Measurements from ENCODE around the gene EPHB1.
"Not testable (repeated sequence)": the region's sequence is repeated elsewhere in the genome, so short reads cannot be mapped to it uniquely, and the experiment has no call there.

DNA sequence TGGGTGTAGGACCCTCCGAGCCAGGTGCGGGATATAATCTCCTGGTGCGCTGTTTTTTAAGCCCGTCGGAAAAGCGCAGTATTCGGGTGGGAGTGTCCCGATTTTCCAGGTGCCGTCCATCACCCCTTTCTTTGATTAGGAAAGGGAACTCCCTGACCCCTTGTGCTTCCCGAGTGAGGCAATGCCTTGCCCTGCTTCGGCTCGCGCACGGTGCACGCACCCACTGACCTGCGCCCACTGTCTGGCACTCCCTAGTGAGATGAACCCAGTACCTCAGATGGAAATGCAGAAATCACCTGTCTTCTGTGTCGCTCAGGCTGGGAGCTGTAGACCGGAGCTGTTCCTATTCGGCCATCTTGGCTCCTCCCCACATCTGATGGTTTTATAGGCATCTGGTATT lies 210.6 kb downstream of the EPHB1 start:
- not testable (repeated sequence) for TF ChIP-seq POLR2AphosphoS5 (IDR thresholded peaks at IDR 0.05; ENCODE audit: borderline replicate concordance, low read depth, low read length); EZH2 (IDR thresholded peaks at IDR 0.05)
